Suprapubic skin (tissue), 4 donors: ENCODE measurements around the gene ANTXR1. TPM values are rescaled to one million over a fixed set of nuclear protein-coding genes. Genes with fewer than 3 reads are reported as not detected.

Experiments used
- DNase-seq, 2 donors: peaks; one replicate each; pipeline ENCODE4 v3.0.0-alpha.2; 2019; ENCODE audit warnings: low spot score in 2 of 2
- H3K27ac ChIP-seq: fragments of 200-600 bp; sonication (generic); one replicate; pipeline ENCODE4 v1.5.1; 2019
- H3K27me3 ChIP-seq: fragments of 200-600 bp; sonication (generic); one replicate; pipeline ENCODE4 v1.5.1; 2019
- H3K36me3 ChIP-seq: fragments of 200-600 bp; sonication (generic); one replicate; pipeline ENCODE4 v1.5.1; 2019
- H3K4me1 ChIP-seq: fragments of 200-600 bp; sonication (generic); one replicate; pipeline ENCODE4 v1.5.1; 2019
- H3K4me3 ChIP-seq: fragments of 200-600 bp; sonication (generic); one replicate; pipeline ENCODE4 v1.5.1; 2019; ENCODE audit warnings: mild to moderate bottlenecking
- H3K9me3 ChIP-seq: fragments of 200-600 bp; sonication (generic); one replicate; pipeline ENCODE4 v1.5.1; 2019
- EP300 ChIP-seq: sonication (generic); formaldehyde crosslinking; IDR thresholded peaks from one replicate; pipeline ENCODE4 v1.6.1; 2017; ENCODE audit warnings: antibody characterized with exemption
- POLR2A ChIP-seq, 2 donors: fragments of 450-650 bp; IDR thresholded peaks; one replicate each; pipeline ENCODE4 v1.6.1; 2017; ENCODE audit warnings: antibody characterized with exemption in 2 of 2, mild to moderate bottlenecking in 2 of 2, moderate library complexity in 2 of 2
- POLR2AphosphoS5 ChIP-seq, 3 donors: sonication (generic); formaldehyde crosslinking; IDR thresholded peaks; one replicate each; pipeline ENCODE4 v1.6.1; 2017; ENCODE audit warnings: antibody characterized with exemption in 3 of 3
- WGBS: methylation state at CpG from one replicate; pipeline ENCODE4 v1.1.5; 2018; 5-methylcytosine and 5-hydroxymethylcytosine counted together
- total RNA-seq, 4 donors: library from RNA; depleted of rRNA; stranded (reverse); fragments of >200 nt; gene quantifications; one replicate each; pipeline ENCODE4 v1.1.0, GENCODE V29; 2016
- TF ChIP-seq, protein P1 (sequence below), 2 donors: fragments of 200-600 bp in 1 of 2; fragments of 450-650 bp in 1 of 2; sonication (generic) in 1 of 2; IDR thresholded peaks; one replicate each; pipeline ENCODE4 v1.5.1; 2016 to 2019; ENCODE audit warnings: antibody characterized with exemption in 2 of 2, mild to moderate bottlenecking in 1 of 2, moderate library complexity in 1 of 2

Gene ANTXR1
- total RNA-seq, 4 donors from 2014 or later: 35.5 to 111 (median 66.6) TPM

DNA sequence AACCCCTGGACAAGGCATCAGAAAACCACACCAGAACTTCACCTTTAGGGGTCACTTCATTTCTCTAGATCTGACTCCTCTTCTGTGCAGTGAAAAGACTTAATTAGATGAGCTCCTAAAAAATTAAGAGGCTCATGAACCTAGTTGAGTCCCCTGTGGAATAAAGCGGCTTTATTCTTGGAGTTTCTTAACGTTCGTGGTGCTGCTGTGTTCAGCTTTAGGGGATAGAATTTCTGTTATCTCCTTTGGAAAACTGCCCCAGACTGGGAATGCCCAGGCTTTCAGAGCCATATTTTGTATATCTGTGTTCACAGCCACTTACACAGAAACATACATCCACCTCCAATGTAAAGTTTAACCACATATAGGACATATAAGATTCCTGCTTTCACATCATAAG lies 165.8 kb downstream of the ANTXR1 start:
- H3K27ac ChIP-seq: peak overlapping the region; percentile 89
- 61% methylated on average over 3 of the region's 3 CpGs for WGBS
- peaks cover 33% of the 10 kb centered on the region for H3K4me1 ChIP-seq
- DNase-seq: no peak
- H3K9me3 ChIP-seq: no peaks in the 10 kb centered on the region
- peaks cover 4% of the 10 kb centered on the region for H3K36me3 ChIP-seq
- H3K4me3 ChIP-seq: no peak overlapping the region
- H3K27me3 ChIP-seq: no peaks in the 10 kb centered on the region
- TF ChIP-seq EP300 (no peak), POLR2AphosphoS5 (IDR thresholded peaks at IDR 0.05) (no peak), POLR2A (IDR thresholded peaks at IDR 0.05) (no peak)
- TF ChIP-seq, protein P1, sequence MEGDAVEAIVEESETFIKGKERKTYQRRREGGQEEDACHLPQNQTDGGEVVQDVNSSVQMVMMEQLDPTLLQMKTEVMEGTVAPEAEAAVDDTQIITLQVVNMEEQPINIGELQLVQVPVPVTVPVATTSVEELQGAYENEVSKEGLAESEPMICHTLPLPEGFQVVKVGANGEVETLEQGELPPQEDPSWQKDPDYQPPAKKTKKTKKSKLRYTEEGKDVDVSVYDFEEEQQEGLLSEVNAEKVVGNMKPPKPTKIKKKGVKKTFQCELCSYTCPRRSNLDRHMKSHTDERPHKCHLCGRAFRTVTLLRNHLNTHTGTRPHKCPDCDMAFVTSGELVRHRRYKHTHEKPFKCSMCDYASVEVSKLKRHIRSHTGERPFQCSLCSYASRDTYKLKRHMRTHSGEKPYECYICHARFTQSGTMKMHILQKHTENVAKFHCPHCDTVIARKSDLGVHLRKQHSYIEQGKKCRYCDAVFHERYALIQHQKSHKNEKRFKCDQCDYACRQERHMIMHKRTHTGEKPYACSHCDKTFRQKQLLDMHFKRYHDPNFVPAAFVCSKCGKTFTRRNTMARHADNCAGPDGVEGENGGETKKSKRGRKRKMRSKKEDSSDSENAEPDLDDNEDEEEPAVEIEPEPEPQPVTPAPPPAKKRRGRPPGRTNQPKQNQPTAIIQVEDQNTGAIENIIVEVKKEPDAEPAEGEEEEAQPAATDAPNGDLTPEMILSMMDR (IDR thresholded peaks at IDR 0.05): no peak

DNA sequence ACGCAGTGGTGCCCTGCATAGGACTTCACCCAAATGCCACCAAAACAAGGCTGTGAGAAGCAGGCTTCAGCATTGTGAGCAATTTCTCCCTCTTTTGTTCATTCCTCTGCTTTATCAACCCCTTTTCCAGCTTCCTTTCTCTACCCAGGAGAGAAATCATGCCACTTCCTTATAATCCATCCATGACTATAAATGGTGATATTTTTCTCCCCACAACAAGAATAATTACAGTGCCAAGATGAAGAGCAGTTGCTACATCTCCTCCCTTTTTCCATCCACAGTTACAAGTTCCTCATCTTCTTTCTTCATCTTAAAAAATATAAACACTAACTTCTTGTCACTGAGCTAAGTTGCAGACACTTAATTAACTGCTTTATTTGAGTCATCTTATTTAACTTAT lies 167.2 kb downstream of the ANTXR1 start:
- no peaks in the 10 kb centered on the region for H3K27me3 ChIP-seq
- 77% methylated on average over 1 of the region's 1 CpG for WGBS
- peaks cover 4% of the 10 kb centered on the region for H3K36me3 ChIP-seq
- TF ChIP-seq POLR2AphosphoS5 (IDR thresholded peaks at IDR 0.05) (no peak), POLR2A (IDR thresholded peaks at IDR 0.05) (no peak), EP300 (no peak)
- TF ChIP-seq, protein P1 (IDR thresholded peaks at IDR 0.05): no peak
- H3K4me3 ChIP-seq: no peak overlapping the region
- no peaks in the 10 kb centered on the region for H3K9me3 ChIP-seq
- no peak overlapping the region for H3K27ac ChIP-seq
- peaks cover 46% of the 10 kb centered on the region for H3K4me1 ChIP-seq
- DNase-seq: no peak

DNA sequence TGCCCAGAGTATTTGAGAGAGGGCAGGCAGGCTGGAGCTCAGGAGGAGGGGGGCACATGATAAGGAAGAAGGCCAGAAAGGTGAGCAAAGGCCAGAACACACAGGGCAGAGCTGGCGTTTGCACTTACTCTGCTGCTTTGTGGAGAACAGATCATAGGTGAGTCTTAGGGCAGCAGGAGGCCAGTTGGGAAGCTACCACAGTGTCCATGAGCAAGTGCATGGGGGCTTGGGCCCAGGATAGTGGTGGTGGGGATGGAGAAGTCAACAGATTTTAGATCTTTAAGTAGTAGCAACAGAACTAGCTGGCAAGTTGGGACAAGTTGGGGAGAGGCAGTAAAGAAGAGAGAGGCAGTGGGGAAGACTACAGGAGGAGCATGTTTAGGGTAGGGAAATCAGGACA lies 168.0 kb downstream of the ANTXR1 start:
- DNase-seq: no peak
- H3K4me3 ChIP-seq: no peak overlapping the region
- H3K27me3 ChIP-seq: no peaks in the 10 kb centered on the region
- 88% methylated on average over 1 of the region's 1 CpG for WGBS
- no peak overlapping the region for H3K27ac ChIP-seq
- peaks cover 54% of the 10 kb centered on the region for H3K4me1 ChIP-seq
- TF ChIP-seq POLR2A (IDR thresholded peaks at IDR 0.05) (no peak), POLR2AphosphoS5 (IDR thresholded peaks at IDR 0.05) (no peak), EP300 (no peak)
- TF ChIP-seq, protein P1 (IDR thresholded peaks at IDR 0.05): no peak
- H3K9me3 ChIP-seq: no peaks in the 10 kb centered on the region
- peaks cover 4% of the 10 kb centered on the region for H3K36me3 ChIP-seq

DNA sequence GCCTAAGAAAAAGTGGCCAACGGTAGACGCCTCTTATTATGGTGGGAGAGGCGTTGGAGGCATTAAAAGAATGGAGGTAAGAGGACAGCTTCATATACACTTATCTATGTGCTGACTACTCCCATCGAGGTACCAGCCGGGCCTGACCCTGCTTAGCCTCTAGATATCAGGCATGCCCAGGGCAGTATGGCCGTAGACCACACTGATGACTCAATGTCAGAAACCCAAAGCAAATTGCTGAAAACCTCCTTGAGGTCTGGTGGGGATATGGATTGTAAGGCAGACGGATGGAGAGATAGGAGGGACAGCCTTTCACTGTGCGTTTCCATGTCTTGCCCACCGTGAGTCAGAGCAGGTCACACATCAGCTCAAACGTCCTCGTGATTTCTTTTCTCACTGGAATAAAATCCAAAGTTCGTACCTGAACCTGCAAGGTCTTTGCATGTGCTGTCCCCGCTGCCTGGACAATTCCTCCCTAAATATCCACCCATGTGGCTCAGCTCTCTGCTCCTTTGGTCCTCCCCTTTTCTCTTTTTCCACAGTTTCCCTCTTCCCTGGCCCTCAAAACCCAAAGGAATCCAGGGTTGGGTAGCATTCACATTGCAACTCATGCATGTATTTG lies 168.9 kb downstream of the ANTXR1 start:
- Histone ChIP-seq H3K27ac (no peak overlapping the region), H3K36me3 (peaks cover 4% of the 10 kb centered on the region), H3K4me3 (no peak overlapping the region), H3K9me3 (no peaks in the 10 kb centered on the region), H3K4me1 (peaks cover 53% of the 10 kb centered on the region), H3K27me3 (no peaks in the 10 kb centered on the region)
- TF ChIP-seq, protein P1 (IDR thresholded peaks at IDR 0.05): no peak
- TF ChIP-seq POLR2A (IDR thresholded peaks at IDR 0.05) (no peak), EP300 (no peak), POLR2AphosphoS5 (IDR thresholded peaks at IDR 0.05) (no peak)
- DNase-seq: no peak
- WGBS: 92% methylated on average over 13 of the region's 13 CpGs

DNA sequence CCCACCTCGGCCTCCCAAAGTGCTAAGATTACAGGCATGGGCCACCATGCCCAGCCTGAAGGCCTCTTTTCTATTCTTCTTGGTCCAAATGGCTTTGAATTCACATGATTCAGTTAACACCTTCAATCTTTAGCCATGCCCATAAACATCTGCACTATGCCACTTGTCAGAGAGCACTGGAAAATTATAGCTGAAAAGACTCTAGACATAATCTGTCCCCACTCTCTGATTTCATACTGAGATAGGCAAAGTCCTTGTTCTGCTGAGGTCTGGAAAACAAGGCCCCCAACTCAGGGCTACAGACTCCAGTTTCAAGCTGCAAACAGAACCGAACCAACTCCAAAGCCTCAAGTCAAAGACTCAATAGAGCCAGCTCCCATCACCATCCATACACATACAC lies 170.7 kb downstream of the ANTXR1 start:
- Histone ChIP-seq H3K27ac (peak overlapping the region; percentile 46), H3K27me3 (no peaks in the 10 kb centered on the region), H3K4me3 (no peak overlapping the region), H3K4me1 (peaks cover 39% of the 10 kb centered on the region), H3K9me3 (no peaks in the 10 kb centered on the region), H3K36me3 (peaks cover 4% of the 10 kb centered on the region)
- no peak for DNase-seq
- whole genome bisulfite sequencing: 52% methylated on average over 2 of the region's 2 CpGs
- TF ChIP-seq EP300: no peak
- TF ChIP-seq POLR2AphosphoS5 (IDR thresholded peaks at IDR 0.05): no peak
- TF ChIP-seq, protein P1 (IDR thresholded peaks at IDR 0.05): no peak
- no peak for TF ChIP-seq POLR2A (IDR thresholded peaks at IDR 0.05)
